Spinal cord (tissue), 10 donors: ENCODE measurements around the gene PLEKHH1. TPM values are rescaled to one million over a fixed set of nuclear protein-coding genes. Genes with fewer than 3 reads are reported as not detected.

Experiments used
- DNase-seq, 6 donors: peaks; one replicate each; pipeline versions ENCODE4 v3.0.0 to v3.0.0-alpha.2; 2013 to 2015; ENCODE audit warnings: low spot score in 6 of 6, low read depth in 4 of 6
- H3K27ac ChIP-seq: one replicate; pipeline ENCODE4 v1.5.1; 2013; ENCODE audit warnings: low read depth, low read length, control low read depth
- H3K27me3 ChIP-seq: one replicate; pipeline ENCODE4 v1.6.1; 2013; ENCODE audit warnings: low read length; ENCODE audit not compliant: control insufficient read depth, insufficient read depth
- H3K36me3 ChIP-seq: one replicate; pipeline ENCODE4 v1.6.1; 2013; ENCODE audit warnings: low read length; ENCODE audit not compliant: control insufficient read depth, insufficient read depth
- H3K4me1 ChIP-seq: one replicate; pipeline ENCODE4 v1.6.1; 2013; ENCODE audit warnings: low read length; ENCODE audit not compliant: control insufficient read depth, insufficient read depth
- H3K4me3 ChIP-seq: one replicate; pipeline ENCODE4 v1.5.1; 2013; ENCODE audit warnings: low read depth, low read length, control low read depth
- H3K9me3 ChIP-seq: one replicate; pipeline ENCODE4 v1.6.1; 2013; ENCODE audit warnings: low read length; ENCODE audit not compliant: control insufficient read depth, insufficient read depth
- WGBS: methylation state at CpG from one replicate; pipeline ENCODE4 v1.1.5; 2013; ENCODE audit warnings: missing lambda C conversion rate; ENCODE audit not compliant: insufficient coverage; 5-methylcytosine and 5-hydroxymethylcytosine counted together
- polyA plus RNA-seq, 2 donors: library from polyadenylated mRNA; unstranded; fragments of 120-200 nt; gene quantifications; one replicate each; pipeline ENCODE4 v1.2.1, GENCODE V29; 2013; ENCODE audit not compliant: insufficient read length in 2 of 2
- total RNA-seq, 2 donors: library from RNA; depleted of rRNA in 1 of 2; stranded (reverse); fragments of 120-200 nt in 1 of 2; fragments of >200 nt in 1 of 2; gene quantifications; one replicate each; pipeline versions ENCODE4 v1.2.3 to v1.2.4, GENCODE V29; 2013 to 2014
- donor health status: healthy.

The PLEKHH1 gene
- total and polyA plus RNA-seq, 4 donors: 20.7 to 81.8 (median 41.6) TPM

GRCh38 chr14:67491741-67492507 lies 41.2 kb upstream of the PLEKHH1 start:
- peaks cover 3% of the 10 kb centered on the region for H3K9me3 ChIP-seq
- H3K27me3 ChIP-seq: no peaks in the 10 kb centered on the region
- WGBS: 31% methylated on average over 9 of the region's 9 CpGs
- peak in 3 of 6 donors; percentile 43 to 88 (median 88) for DNase-seq
- H3K27ac ChIP-seq: no peak overlapping the region
- H3K4me1 ChIP-seq: peaks cover 11% of the 10 kb centered on the region
- H3K4me3 ChIP-seq: no peak overlapping the region
- H3K36me3 ChIP-seq: peaks cover 5% of the 10 kb centered on the region

- Histone ChIP-seq H3K36me3 (peaks cover 2% of the 10 kb centered on the region), H3K4me1 (peaks cover 11% of the 10 kb centered on the region), H3K27me3 (no peaks in the 10 kb centered on the region), H3K9me3 (peaks cover 3% of the 10 kb centered on the region), H3K27ac (no peak overlapping the region), H3K4me3 (no peak overlapping the region)
- DNase-seq: no peak
- WGBS: 82% methylated on average over 2 of the region's 3 CpGs
These were observed 40.6 kb upstream of the PLEKHH1 start for GRCh38 chr14:67492538-67492937.

- no peak overlapping the region for H3K4me3 ChIP-seq
- no peaks in the 10 kb centered on the region for H3K36me3 ChIP-seq
- H3K9me3 ChIP-seq: peaks cover 3% of the 10 kb centered on the region
- no peaks in the 10 kb centered on the region for H3K27me3 ChIP-seq
- peaks cover 11% of the 10 kb centered on the region for H3K4me1 ChIP-seq
- no peak overlapping the region for H3K27ac ChIP-seq
- DNase-seq: no peak
- 100% methylated on average over 7 of the region's 8 CpGs for WGBS
These were observed 39.9 kb upstream of the PLEKHH1 start for GRCh38 chr14:67493092-67493717.

- WGBS: no CpG with 5 or more reads among the region's 1 CpG
- Histone ChIP-seq H3K4me3 (no peak overlapping the region), H3K36me3 (no peaks in the 10 kb centered on the region), H3K27ac (no peak overlapping the region), H3K27me3 (no peaks in the 10 kb centered on the region), H3K9me3 (peaks cover 3% of the 10 kb centered on the region), H3K4me1 (peaks cover 11% of the 10 kb centered on the region)
- no peak for DNase-seq
These were observed 37.3 kb upstream of the PLEKHH1 start for GRCh38 chr14:67495827-67496226.

GRCh38 chr14:67497216-67497615 lies 35.9 kb upstream of the PLEKHH1 start:
- Histone ChIP-seq H3K36me3 (no peaks in the 10 kb centered on the region), H3K4me1 (peaks cover 3% of the 10 kb centered on the region), H3K9me3 (peaks cover 3% of the 10 kb centered on the region), H3K27me3 (no peaks in the 10 kb centered on the region), H3K4me3 (no peak overlapping the region), H3K27ac (no peak overlapping the region)
- DNase-seq: no peak
- 90% methylated on average over 8 of the region's 13 CpGs for WGBS

- no peak overlapping the region for H3K27ac ChIP-seq
- WGBS: 100% methylated on average over 2 of the region's 4 CpGs
- H3K36me3 ChIP-seq: no peaks in the 10 kb centered on the region
- H3K4me1 ChIP-seq: no peaks in the 10 kb centered on the region
- no peak overlapping the region for H3K4me3 ChIP-seq
- DNase-seq: no peak
- no peaks in the 10 kb centered on the region for H3K27me3 ChIP-seq
- peaks cover 3% of the 10 kb centered on the region for H3K9me3 ChIP-seq
These were observed 35.4 kb upstream of the PLEKHH1 start for GRCh38 chr14:67497716-67498115.

- Histone ChIP-seq H3K9me3 (no peaks in the 10 kb centered on the region), H3K36me3 (no peaks in the 10 kb centered on the region), H3K27me3 (no peaks in the 10 kb centered on the region), H3K4me3 (no peak overlapping the region), H3K27ac (no peak overlapping the region), H3K4me1 (no peaks in the 10 kb centered on the region)
- 95% methylated on average over 2 of the region's 3 CpGs for WGBS
- DNase-seq: no peak
These were observed 32.1 kb upstream of the PLEKHH1 start for GRCh38 chr14:67500981-67501380.

- Histone ChIP-seq H3K4me1 (no peaks in the 10 kb centered on the region), H3K27ac (no peak overlapping the region), H3K4me3 (no peak overlapping the region), H3K36me3 (no peaks in the 10 kb centered on the region), H3K9me3 (no peaks in the 10 kb centered on the region), H3K27me3 (no peaks in the 10 kb centered on the region)
- no peak for DNase-seq
- no CpG with 5 or more reads among the region's 4 CpGs for WGBS
These were observed 31.4 kb upstream of the PLEKHH1 start for GRCh38 chr14:67501670-67502069.

GRCh38 chr14:67502867-67503266 lies 30.2 kb upstream of the PLEKHH1 start:
- no peak for DNase-seq
- 90% methylated on average over 2 of the region's 6 CpGs for WGBS
- no peaks in the 10 kb centered on the region for H3K27me3 ChIP-seq
- H3K36me3 ChIP-seq: no peaks in the 10 kb centered on the region
- H3K4me1 ChIP-seq: no peaks in the 10 kb centered on the region
- H3K27ac ChIP-seq: no peak overlapping the region
- no peak overlapping the region for H3K4me3 ChIP-seq
- H3K9me3 ChIP-seq: no peaks in the 10 kb centered on the region

- no peak overlapping the region for H3K4me3 ChIP-seq
- H3K27me3 ChIP-seq: no peaks in the 10 kb centered on the region
- no peaks in the 10 kb centered on the region for H3K4me1 ChIP-seq
- no peaks in the 10 kb centered on the region for H3K36me3 ChIP-seq
- 76% methylated on average over 5 of the region's 7 CpGs for WGBS
- no peaks in the 10 kb centered on the region for H3K9me3 ChIP-seq
- no peak overlapping the region for H3K27ac ChIP-seq
- DNase-seq: no peak
These were observed 29.8 kb upstream of the PLEKHH1 start for GRCh38 chr14:67503331-67503730.
